Hepatocyte (in vitro differentiated cells): Measurements from ENCODE around the gene OBSCN. TPM values are rescaled to one million over a fixed set of nuclear protein-coding genes. Genes with fewer than 3 reads are reported as not detected.

ENCODE experiments used
- DNase-seq: peaks from one replicate; pipeline ENCODE4 v3.0.0-alpha.2; 2016; ENCODE audit warnings: low spot score
- H2AFZ ChIP-seq: fragments of 200-600 bp; sonication (generic); 2 replicates; pipeline ENCODE4 v1.6.0; 2016; ENCODE audit warnings: antibody characterized with exemption, mild to moderate bottlenecking
- H3K27ac ChIP-seq: fragments of 200-600 bp; sonication (generic); 2 replicates; pipeline ENCODE4 v1.5.1; 2016; ENCODE audit warnings: mild to moderate bottlenecking
- H3K27me3 ChIP-seq: fragments of 200-600 bp; sonication (generic); 2 replicates; pipeline ENCODE4 v1.6.1; 2016
- H3K36me3 ChIP-seq: fragments of 200-600 bp; sonication (generic); replicated peaks from 2 replicates; pipeline ENCODE4 v1.5.1; 2016; ENCODE audit warnings: low read depth; ENCODE audit not compliant: insufficient read depth
- H3K4me1 ChIP-seq: fragments of 200-600 bp; sonication (generic); 2 replicates; pipeline ENCODE4 v1.5.1; 2016; ENCODE audit warnings: mild to moderate bottlenecking, moderate library complexity; ENCODE audit not compliant: insufficient read depth
- H3K4me2 ChIP-seq: fragments of 200-600 bp; sonication (generic); 2 replicates; pipeline ENCODE4 v1.6.0; 2016
- H3K4me3 ChIP-seq: fragments of 200-600 bp; sonication (generic); 2 replicates; pipeline ENCODE4 v1.5.1; 2016; ENCODE audit warnings: mild to moderate bottlenecking
- H3K79me2 ChIP-seq: fragments of 200-600 bp; sonication (generic); 2 replicates; pipeline ENCODE4 v1.6.0; 2017; ENCODE audit warnings: mild to moderate bottlenecking
- H3K9me2 ChIP-seq: fragments of 200-600 bp; sonication (generic); replicated peaks from 2 replicates; pipeline ENCODE4 v1.6.0; 2017; ENCODE audit warnings: mild to moderate bottlenecking; ENCODE audit not compliant: insufficient read depth
- H3K9me3 ChIP-seq: fragments of 200-600 bp; sonication (generic); 2 replicates; pipeline ENCODE4 v1.5.1; 2016; ENCODE audit warnings: low read depth, mild to moderate bottlenecking
- H4K20me1 ChIP-seq: fragments of 200-600 bp; sonication (generic); 2 replicates; pipeline ENCODE4 v1.6.0; 2016; ENCODE audit warnings: mild to moderate bottlenecking; ENCODE audit not compliant: insufficient read depth, poor library complexity, severe bottlenecking
- CTCF ChIP-seq: fragments of 200-600 bp; sonication (generic); IDR thresholded peaks from 2 replicates; pipeline ENCODE4 v1.5.1; 2016; ENCODE audit warnings: antibody characterized with exemption, mild to moderate bottlenecking; ENCODE audit not compliant: poor library complexity
- EZH2 ChIP-seq: fragments of 200-600 bp; sonication (generic); IDR thresholded peaks from 2 replicates; pipeline ENCODE4 v1.6.1; 2016; ENCODE audit warnings: antibody characterized with exemption, mild to moderate bottlenecking, borderline replicate concordance
- EZH2phosphoT487 ChIP-seq: fragments of 200-600 bp; sonication (generic); IDR thresholded peaks from one replicate; pipeline ENCODE4 v1.6.1; 2018; ENCODE audit warnings: antibody characterized with exemption, mild to moderate bottlenecking, low read depth, moderate library complexity; ENCODE audit not compliant: unreplicated experiment, severe bottlenecking
- WGBS: methylation state at CpG from one replicate; pipeline ENCODE4 v1.1.6; 2016; ENCODE audit warnings: low lambda C conversion rate; ENCODE audit errors: missing lambda C conversion rate; 5-methylcytosine and 5-hydroxymethylcytosine counted together
- polyA plus RNA-seq: library from polyadenylated mRNA; unstranded; fragments of >200 nt; fragmentation: Nextera tagmentation; extraction: Ambion mirVana; gene quantifications from 2 replicates; pipeline ENCODE4 v1.2.1, GENCODE V29; 2016
- total RNA-seq: library from RNA; depleted of rRNA; stranded (reverse); fragments of >200 nt; gene quantifications from 2 replicates; pipeline ENCODE4 v1.2.3, GENCODE V29; 2014

The OBSCN gene
- total and polyA plus RNA-seq, 2 experiments from 2014 or later: 15.0 to 22.4 TPM

- Histone ChIP-seq H4K20me1 (peaks cover 40% of the 10 kb centered on the region), H3K9me3 (no peaks in the 10 kb centered on the region), H3K27ac (no peak overlapping the region), H3K79me2 (peaks cover 65% of the 10 kb centered on the region), H3K4me1 (peaks cover 18% of the 10 kb centered on the region), H3K4me2 (peak overlapping the region; percentile 99), H3K9me2 (no peaks in the 10 kb centered on the region), H3K27me3 (no peaks in the 10 kb centered on the region), H2AFZ (no peak overlapping the region), H3K4me3 (no peak overlapping the region), H3K36me3 (no peaks in the 10 kb centered on the region)
- no peak for DNase-seq
- 91% methylated on average over 3 of the region's 3 CpGs for WGBS
- TF ChIP-seq CTCF (no peak), EZH2 (no peak), EZH2phosphoT487 (no peak)
Observed at GRCh38 chr1:228404107-228404720, 196.4 kb downstream of the OBSCN start.

- WGBS: 10% methylated on average over 10 of the region's 11 CpGs
- peaks cover 18% of the 10 kb centered on the region for H3K4me1 ChIP-seq
- no peak for TF ChIP-seq EZH2
- no peak for TF ChIP-seq EZH2phosphoT487
- H3K4me2 ChIP-seq: peak overlapping the region; percentile 99
- H3K27ac ChIP-seq: peak overlapping the region; percentile 81
- DNase-seq: no peak
- no peaks in the 10 kb centered on the region for H3K36me3 ChIP-seq
- H3K9me3 ChIP-seq: no peaks in the 10 kb centered on the region
- H4K20me1 ChIP-seq: peaks cover 37% of the 10 kb centered on the region
- peaks cover 65% of the 10 kb centered on the region for H3K79me2 ChIP-seq
- H3K9me2 ChIP-seq: no peaks in the 10 kb centered on the region
- H3K4me3 ChIP-seq: peak overlapping the region; percentile 65
- no peaks in the 10 kb centered on the region for H3K27me3 ChIP-seq
- no peak overlapping the region for H2AFZ ChIP-seq
Observed at GRCh38 chr1:228405200-228405978, 197.5 kb downstream of the OBSCN start.

- no peak for DNase-seq
- no peaks in the 10 kb centered on the region for H3K36me3 ChIP-seq
- H3K9me3 ChIP-seq: no peaks in the 10 kb centered on the region
- peaks cover 65% of the 10 kb centered on the region for H3K79me2 ChIP-seq
- H4K20me1 ChIP-seq: peaks cover 37% of the 10 kb centered on the region
- H3K4me2 ChIP-seq: peak overlapping the region; percentile 99
- H3K27ac ChIP-seq: peak overlapping the region; percentile 81
- TF ChIP-seq EZH2phosphoT487: no peak
- TF ChIP-seq CTCF: no peak
- TF ChIP-seq EZH2: no peak
- H3K4me1 ChIP-seq: peaks cover 18% of the 10 kb centered on the region
- no peaks in the 10 kb centered on the region for H3K27me3 ChIP-seq
- H3K9me2 ChIP-seq: no peaks in the 10 kb centered on the region
- no peak overlapping the region for H2AFZ ChIP-seq
- peak overlapping the region; percentile 65 for H3K4me3 ChIP-seq
- WGBS: no CpG with 5 or more reads among the region's 21 CpGs
Observed at GRCh38 chr1:228405979-228406228, 198.1 kb downstream of the OBSCN start.
